Measurements from ENCODE around the gene DNAJA1. TPM values are rescaled to one million over a fixed set of nuclear protein-coding genes. Genes with fewer than 3 reads are reported as not detected.

Gene DNAJA1
- total RNA-seq, 2 experiments from 2014 or later = 109 to 110 TPM

- H3K36me3 ChIP-seq (ENCODE audit: insufficient read depth, low read length) = peaks cover 5% of the 10 kb centered on the region
Observed at GRCh38 chr9:33007755-33008154, 17.3 kb upstream of the DNAJA1 start.

GRCh38 chr9:33011831-33012230 lies 13.2 kb upstream of the DNAJA1 start:
- BruUV-seq (replicated peaks) = no TSS peak
- no peak overlapping the region for H3K4me2 ChIP-seq (ENCODE audit: low read length)

More at GRCh38 chr9:33007755-33008154, 17.3 kb upstream of the DNAJA1 start:
- no peak for DNase-seq (ENCODE audit: low spot score)
- Histone ChIP-seq H3K9me3 (ENCODE audit: low read length) (no peaks in the 10 kb centered on the region), H3K79me2 (ENCODE audit: insufficient read depth, low read depth, low read length) (no peaks in the 10 kb centered on the region), H3K9me2 (ENCODE audit: insufficient read depth, low read length) (no peaks in the 10 kb centered on the region), H2AFZ (ENCODE audit: low read length) (no peak overlapping the region), H3K4me3 (ENCODE audit: low read depth, low read length, poor library complexity, severe bottlenecking) (no peak overlapping the region), H4K20me1 (ENCODE audit: insufficient read depth, low read length) (no peaks in the 10 kb centered on the region), H3K4me1 (ENCODE audit: insufficient read depth, low read length, poor library complexity, severe bottlenecking) (peaks cover 4% of the 10 kb centered on the region), H3K4me2 (ENCODE audit: low read length) (no peak overlapping the region), H3K27ac (ENCODE audit: low read depth, low read length, poor library complexity, severe bottlenecking) (no peak overlapping the region)
- intact Hi-C loops (cut with micrococcal nuclease; ENCODE audit: unreplicated experiment) = no loop called here
- ChIA-PET POLR2A (interaction anchor here (0.7 to 0.9 kb wide), 3 partner anchors 10 to 102 kb away, joined by 3 to 5 read pairs (median 5); no protein-coding TSS in a partner anchor), CTCF (ENCODE audit: unreplicated experiment) (no interaction called here)
- TF ChIP-seq CTCF (conservative IDR thresholded peaks at IDR 0.05; ENCODE audit: low read length) (no peak), EZH2phosphoT487 (IDR thresholded peaks at IDR 0.05; ENCODE audit: borderline replicate concordance, low read depth, low read length) (no peak)
- BruUV-seq (replicated peaks) = no TSS peak

More at GRCh38 chr9:33011831-33012230, 13.2 kb upstream of the DNAJA1 start:
- POLR2A ChIA-PET = interaction anchor here (1.3 to 2.1 kb wide), 3 partner anchors 8 to 14 kb away, joined by 3 to 7 read pairs (median 3); no protein-coding TSS in a partner anchor
- H3K4me3 ChIP-seq (ENCODE audit: low read depth, low read length, poor library complexity, severe bottlenecking) = no peak overlapping the region
- no peaks in the 10 kb centered on the region for H3K36me3 ChIP-seq (ENCODE audit: insufficient read depth, low read length)
- H3K27ac ChIP-seq (ENCODE audit: low read depth, low read length, poor library complexity, severe bottlenecking) = no peak overlapping the region
- DNase-seq (ENCODE audit: low spot score) = no peak
- no peaks in the 10 kb centered on the region for H3K9me2 ChIP-seq (ENCODE audit: insufficient read depth, low read length)
- H3K4me1 ChIP-seq (ENCODE audit: insufficient read depth, low read length, poor library complexity, severe bottlenecking) = no peaks in the 10 kb centered on the region
- no peak overlapping the region for H2AFZ ChIP-seq (ENCODE audit: low read length)
- H3K9me3 ChIP-seq (ENCODE audit: low read length) = no peaks in the 10 kb centered on the region
- CTCF ChIA-PET (ENCODE audit: unreplicated experiment) = no interaction called here
- H3K79me2 ChIP-seq (ENCODE audit: insufficient read depth, low read depth, low read length) = no peaks in the 10 kb centered on the region
- TF ChIP-seq CTCF (conservative IDR thresholded peaks at IDR 0.05; ENCODE audit: low read length) = no peak
- no peak for TF ChIP-seq EZH2phosphoT487 (IDR thresholded peaks at IDR 0.05; ENCODE audit: borderline replicate concordance, low read depth, low read length)
- no peaks in the 10 kb centered on the region for H4K20me1 ChIP-seq (ENCODE audit: insufficient read depth, low read length)
- intact Hi-C loops (cut with micrococcal nuclease; ENCODE audit: unreplicated experiment) = no loop called here
